Astrocyte (in vitro differentiated cells and primary cell): ENCODE data around the gene LYST. TPM values are rescaled to one million over a fixed set of nuclear protein-coding genes. Genes with fewer than 3 reads are reported as not detected.

Experiments
- DNase-seq: peaks from one replicate; pipeline ENCODE4 v3.0.0-alpha.2; 2010; ENCODE audit warnings: low read depth
- FAIRE-seq: peaks from 2 replicates; lab custom pipeline; 2011; peaks lifted over from hg19 to GRCh38; lab: Jason Lieb, UNC
- H2AFZ ChIP-seq: 2 replicates; pipeline ENCODE4 v1.6.0; 2012; ENCODE audit warnings: low read depth, low read length, inconsistent platforms
- H3K27ac ChIP-seq: 2 replicates; pipeline ENCODE4 v1.5.1; 2011; ENCODE audit warnings: low read depth, low read length, inconsistent platforms
- H3K27me3 ChIP-seq: 2 replicates; pipeline ENCODE4 v1.6.0; 2011; ENCODE audit warnings: low read length, inconsistent platforms; ENCODE audit not compliant: insufficient read depth
- H3K36me3 ChIP-seq: 2 replicates; pipeline ENCODE4 v1.5.1; 2011; ENCODE audit warnings: low read length, inconsistent platforms; ENCODE audit not compliant: insufficient read depth
- H3K4me1 ChIP-seq: 2 replicates; pipeline ENCODE4 v1.5.1; 2011; ENCODE audit warnings: low read length, inconsistent platforms; ENCODE audit not compliant: insufficient read depth
- H3K4me2 ChIP-seq: 2 replicates; pipeline ENCODE4 v1.6.0; 2012; ENCODE audit warnings: low read length, inconsistent platforms
- H3K4me3 ChIP-seq: 2 replicates; pipeline ENCODE4 v1.5.1; 2011; ENCODE audit warnings: low read depth, mild to moderate bottlenecking, low read length, inconsistent platforms; ENCODE audit not compliant: insufficient read depth
- H3K79me2 ChIP-seq: 2 replicates; pipeline ENCODE4 v1.6.0; 2012; ENCODE audit warnings: mild to moderate bottlenecking, low read length, inconsistent platforms; ENCODE audit not compliant: insufficient read depth
- H3K9ac ChIP-seq: 2 replicates; pipeline ENCODE4 v1.6.0; 2012; ENCODE audit warnings: mild to moderate bottlenecking, low read length, inconsistent platforms
- H3K9me3 ChIP-seq: 2 replicates; pipeline ENCODE4 v1.5.1; 2012; ENCODE audit warnings: low read depth, mild to moderate bottlenecking, low read length, inconsistent platforms; ENCODE audit not compliant: insufficient read depth
- H4K20me1 ChIP-seq: 2 replicates; pipeline ENCODE4 v1.6.0; 2012; ENCODE audit warnings: low read length, inconsistent platforms; ENCODE audit not compliant: insufficient read depth
- H3K27ac Mint-ChIP-seq: one replicate; pipeline ENCODE4 v1.8.0; 2021; ENCODE audit warnings: mild to moderate bottlenecking, mixed read lengths; ENCODE audit not compliant: unreplicated experiment
- H3K27me3 Mint-ChIP-seq: one replicate; pipeline ENCODE4 v1.8.0; 2021; ENCODE audit warnings: low read depth, mixed read lengths; ENCODE audit not compliant: unreplicated experiment
- H3K36me3 Mint-ChIP-seq: one replicate; pipeline ENCODE4 v1.8.0; 2021; ENCODE audit warnings: low read depth, mixed read lengths; ENCODE audit not compliant: unreplicated experiment
- H3K4me1 Mint-ChIP-seq: one replicate; pipeline ENCODE4 v1.8.0; 2021; ENCODE audit warnings: low read depth, mixed read lengths; ENCODE audit not compliant: unreplicated experiment
- H3K4me3 Mint-ChIP-seq: one replicate; pipeline ENCODE4 v1.8.0; 2021; ENCODE audit warnings: mild to moderate bottlenecking, moderate library complexity, mixed read lengths; ENCODE audit not compliant: unreplicated experiment
- H3K9me3 Mint-ChIP-seq: one replicate; pipeline ENCODE4 v1.8.0; 2021; ENCODE audit warnings: mild to moderate bottlenecking, mixed read lengths; ENCODE audit not compliant: unreplicated experiment
- EZH2 ChIP-seq: IDR thresholded peaks from 2 replicates; pipeline ENCODE4 v1.6.1; 2012; ENCODE audit warnings: mild to moderate bottlenecking, low read length, inconsistent platforms; ENCODE audit not compliant: insufficient read depth
- total RNA-seq: library from RNA; stranded (reverse); gene quantifications from 2 replicates; pipeline ENCODE4 v1.2.1, GENCODE V29; 2021
- TF ChIP-seq, protein P1 (sequence below): IDR thresholded peaks from 2 replicates; pipeline ENCODE4 v1.5.1; 2011; ENCODE audit warnings: low read depth, mild to moderate bottlenecking, inconsistent platforms, low read length, moderate library complexity; ENCODE audit not compliant: insufficient read depth

Gene LYST
- total RNA-seq, 1 donor from 2014 or later: 15.7 TPM

DNA sequence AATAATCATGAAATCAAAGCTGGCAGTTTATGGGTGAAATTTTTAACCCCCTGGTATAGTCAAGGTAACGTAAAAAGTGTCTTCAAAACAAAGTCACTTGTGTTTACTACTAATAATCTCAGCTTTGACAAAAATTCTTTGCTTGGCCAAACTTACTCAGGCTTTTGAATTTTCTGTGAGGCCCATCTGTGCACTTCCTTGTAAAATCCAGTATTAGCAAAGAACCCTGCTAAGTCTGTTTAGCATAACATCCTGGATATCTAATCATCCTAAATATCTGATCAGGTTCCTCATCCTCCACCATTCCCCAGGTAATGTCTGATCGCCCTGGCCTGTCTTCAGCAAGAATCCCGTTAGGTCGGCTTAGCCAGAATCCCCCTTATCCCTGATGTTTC lies 3.0 kb downstream of the LYST start:
- H3K27me3 Mint-ChIP-seq: peaks cover 1% of the 10 kb centered on the region
- H3K79me2 ChIP-seq: peaks cover 37% of the 10 kb centered on the region
- FAIRE-seq (no peak), DNase-seq (no peak)
- no peak overlapping the region for H3K27ac Mint-ChIP-seq
- no peaks in the 10 kb centered on the region for H3K9me3 ChIP-seq
- H4K20me1 ChIP-seq: peaks cover 9% of the 10 kb centered on the region
- no peak for TF ChIP-seq EZH2
- TF ChIP-seq, protein P1, sequence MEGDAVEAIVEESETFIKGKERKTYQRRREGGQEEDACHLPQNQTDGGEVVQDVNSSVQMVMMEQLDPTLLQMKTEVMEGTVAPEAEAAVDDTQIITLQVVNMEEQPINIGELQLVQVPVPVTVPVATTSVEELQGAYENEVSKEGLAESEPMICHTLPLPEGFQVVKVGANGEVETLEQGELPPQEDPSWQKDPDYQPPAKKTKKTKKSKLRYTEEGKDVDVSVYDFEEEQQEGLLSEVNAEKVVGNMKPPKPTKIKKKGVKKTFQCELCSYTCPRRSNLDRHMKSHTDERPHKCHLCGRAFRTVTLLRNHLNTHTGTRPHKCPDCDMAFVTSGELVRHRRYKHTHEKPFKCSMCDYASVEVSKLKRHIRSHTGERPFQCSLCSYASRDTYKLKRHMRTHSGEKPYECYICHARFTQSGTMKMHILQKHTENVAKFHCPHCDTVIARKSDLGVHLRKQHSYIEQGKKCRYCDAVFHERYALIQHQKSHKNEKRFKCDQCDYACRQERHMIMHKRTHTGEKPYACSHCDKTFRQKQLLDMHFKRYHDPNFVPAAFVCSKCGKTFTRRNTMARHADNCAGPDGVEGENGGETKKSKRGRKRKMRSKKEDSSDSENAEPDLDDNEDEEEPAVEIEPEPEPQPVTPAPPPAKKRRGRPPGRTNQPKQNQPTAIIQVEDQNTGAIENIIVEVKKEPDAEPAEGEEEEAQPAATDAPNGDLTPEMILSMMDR: no peak
- no peaks in the 10 kb centered on the region for H3K9me3 Mint-ChIP-seq
- no peak overlapping the region for H3K27ac ChIP-seq
- H3K4me2 ChIP-seq: no peak overlapping the region
- peaks cover 10% of the 10 kb centered on the region for H3K4me1 ChIP-seq
- H3K27me3 ChIP-seq: no peaks in the 10 kb centered on the region
- no peak overlapping the region for H3K4me3 ChIP-seq
- no peak overlapping the region for H3K4me3 Mint-ChIP-seq
- peaks cover 12% of the 10 kb centered on the region for H3K4me1 Mint-ChIP-seq
- H3K36me3 Mint-ChIP-seq: no peaks in the 10 kb centered on the region
- no peak overlapping the region for H3K9ac ChIP-seq
- no peaks in the 10 kb centered on the region for H3K36me3 ChIP-seq
- no peak overlapping the region for H2AFZ ChIP-seq

DNA sequence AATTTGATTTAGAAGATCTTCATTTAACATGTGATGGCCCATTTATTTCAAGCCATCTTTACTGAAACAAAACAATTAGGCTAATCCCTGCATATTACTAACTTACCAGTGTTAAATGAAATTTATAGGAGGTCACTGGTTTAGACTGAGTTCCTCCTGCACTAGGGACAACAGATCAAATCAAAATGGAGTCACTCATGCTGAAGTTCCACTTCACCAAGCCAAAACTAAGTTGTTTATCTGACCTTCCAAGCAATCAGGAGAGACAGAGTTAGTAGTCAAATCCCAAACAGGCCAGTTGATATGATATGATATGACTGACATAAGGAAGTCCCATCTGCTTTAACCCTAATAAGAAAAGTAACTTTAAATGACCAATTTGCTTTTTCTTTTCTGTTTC lies 4.8 kb downstream of the LYST start:
- Histone ChIP-seq H3K9me3 (no peaks in the 10 kb centered on the region), H3K4me1 (peaks cover 10% of the 10 kb centered on the region), H3K4me3 (no peak overlapping the region), H3K36me3 (no peaks in the 10 kb centered on the region), H3K27ac (no peak overlapping the region), H2AFZ (no peak overlapping the region), H3K9ac (no peak overlapping the region), H3K27me3 (no peaks in the 10 kb centered on the region), H3K4me2 (no peak overlapping the region), H3K79me2 (peaks cover 42% of the 10 kb centered on the region), H4K20me1 (peaks cover 9% of the 10 kb centered on the region)
- peaks cover 8% of the 10 kb centered on the region for H3K4me1 Mint-ChIP-seq
- H3K27ac Mint-ChIP-seq: no peak overlapping the region
- no peak for FAIRE-seq
- TF ChIP-seq, protein P1: no peak
- TF ChIP-seq EZH2: no peak
- no peak for DNase-seq
- H3K27me3 Mint-ChIP-seq: peaks cover 1% of the 10 kb centered on the region
- H3K4me3 Mint-ChIP-seq: no peak overlapping the region
- peaks cover 1% of the 10 kb centered on the region for H3K36me3 Mint-ChIP-seq
- H3K9me3 Mint-ChIP-seq: no peaks in the 10 kb centered on the region

DNA sequence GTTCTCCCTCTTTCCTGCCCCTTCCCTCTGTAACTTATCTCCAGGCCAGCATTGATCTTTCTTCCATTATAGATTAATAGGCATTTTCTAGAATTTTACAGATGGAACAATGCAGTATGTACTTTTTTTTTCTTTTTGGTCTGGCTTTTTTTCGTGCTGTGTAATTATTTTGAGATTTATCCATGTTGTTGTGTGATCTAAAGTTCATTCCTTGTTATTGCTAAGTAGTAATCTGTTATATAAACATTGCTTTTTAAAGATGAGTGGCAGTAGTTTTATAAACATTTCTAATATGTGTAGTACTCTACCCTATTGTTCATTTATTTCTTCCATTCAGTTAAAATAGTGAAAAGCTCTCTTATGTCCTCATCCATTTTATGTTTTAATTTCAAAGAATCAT lies 5.9 kb downstream of the LYST start:
- Histone ChIP-seq H4K20me1 (peaks cover 9% of the 10 kb centered on the region), H3K9me3 (no peaks in the 10 kb centered on the region), H3K4me3 (no peak overlapping the region), H3K27ac (no peak overlapping the region), H3K4me1 (peaks cover 10% of the 10 kb centered on the region), H3K36me3 (no peaks in the 10 kb centered on the region), H3K27me3 (no peaks in the 10 kb centered on the region), H3K4me2 (no peak overlapping the region), H3K79me2 (peaks cover 35% of the 10 kb centered on the region), H3K9ac (no peak overlapping the region), H2AFZ (no peak overlapping the region)
- no peak for TF ChIP-seq EZH2
- TF ChIP-seq, protein P1: no peak
- Mint-ChIP-seq H3K4me3 (no peak overlapping the region), H3K4me1 (peaks cover 10% of the 10 kb centered on the region), H3K9me3 (no peaks in the 10 kb centered on the region), H3K36me3 (peaks cover 1% of the 10 kb centered on the region), H3K27ac (no peak overlapping the region), H3K27me3 (peaks cover 1% of the 10 kb centered on the region)
- FAIRE-seq (no peak), DNase-seq (no peak)
